Neural progenitor cell (in vitro differentiated cells): ENCODE measurements around the gene ARSJ.

Source experiments
- CTCF ChIP-seq: fragments of 200-600 bp; sonication (generic); IDR thresholded peaks from 2 replicates; pipeline ENCODE4 v1.5.1; 2017; ENCODE audit warnings: antibody characterized with exemption, mild to moderate bottlenecking
- EZH2 ChIP-seq: fragments of 200-600 bp; sonication (generic); IDR thresholded peaks from 2 replicates; pipeline ENCODE4 v1.6.1; 2017; ENCODE audit warnings: antibody characterized with exemption, mild to moderate bottlenecking, moderate library complexity
- EZH2phosphoT487 ChIP-seq: fragments of 200-600 bp; sonication (generic); IDR thresholded peaks from 2 replicates; pipeline ENCODE4 v1.6.1; 2017; ENCODE audit warnings: antibody characterized with exemption

DNA sequence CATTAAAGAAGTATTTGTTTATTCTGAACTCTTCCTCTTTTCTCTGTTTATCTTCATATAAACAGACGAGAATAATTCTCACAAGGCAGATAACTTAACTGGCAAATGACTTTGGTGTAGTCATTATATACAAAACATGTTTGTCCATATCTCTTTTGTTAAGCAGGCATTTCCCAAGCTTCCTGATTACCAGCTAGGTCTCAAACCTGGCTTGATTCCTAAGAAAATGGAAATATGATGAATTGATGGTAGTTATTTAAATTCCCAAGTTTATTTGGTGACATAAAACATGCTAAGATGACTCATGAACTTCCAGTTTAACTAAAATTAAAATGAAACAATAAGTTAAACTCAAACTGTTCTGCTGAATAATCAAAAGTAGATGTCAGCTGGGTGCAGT, 96.8 kb downstream of the ARSJ start:
- TF ChIP-seq CTCF (no peak), EZH2 (no peak), EZH2phosphoT487 (no peak)
